ENCODE data around the gene XYLT2. TPM values are rescaled to one million over a fixed set of nuclear protein-coding genes. Genes with fewer than 3 reads are reported as not detected.
A peak's percentile ranks its signal among the peaks of the same experiment; 100 is the strongest.

XYLT2 gene
- polyA plus RNA-seq, 3 donors = 4.4 to 10.2 (median 4.4) TPM

GRCh38 chr17:50372758-50373556, 27.0 kb downstream of the XYLT2 start, which contains the start of the genes EME1 and MRPL27:
Gene EME1 (plus strand): TSS chr17:50373229. CDS start chr17:50375209, 1,980 bp downstream.
Gene MRPL27 (minus strand): TSS chr17:50373184. CDS start chr17:50373170, 14 bp downstream.
- Histone ChIP-seq H3K4me1 (ENCODE audit: control insufficient read depth in 1 of 2, insufficient read depth in 2 of 2, low read length in 2 of 2) (peaks cover 16 to 22% of the 10 kb centered on the region in 2 donors), H3K27ac (ENCODE audit: low read depth in 1 of 2, low read length in 2 of 2) (peak within 1 kb of the TSS; percentile 87 to 98), H2AFZ (ENCODE audit: insufficient read depth, low read depth, low read length, poor library complexity, severe bottlenecking) (peak within 1 kb of the TSS; percentile 85), H3K9ac (ENCODE audit: insufficient read depth, low read length, poor library complexity, severe bottlenecking) (peak within 1 kb of the TSS; percentile 89), H3K36me3 (replicated peaks in 1 of 2; ENCODE audit: control insufficient read depth in 1 of 2, insufficient read depth in 2 of 2, low read length in 2 of 2) (peaks cover 25 to 30% of the 10 kb centered on the region in 2 donors), H3K4me3 (replicated peaks in 1 of 3; ENCODE audit: low read depth in 2 of 3, low read length in 3 of 3) (peak within 1 kb of the TSS; percentile 61 to 89 (median 87)), H3K4me2 (replicated peaks; ENCODE audit: extremely low read depth, low read length, poor library complexity, severe bottlenecking) (peak within 1 kb of the TSS; percentile 70), H4K20me1 (ENCODE audit: insufficient read depth, low read length) (peaks cover 18% of the 10 kb centered on the region), H3K27me3 (ENCODE audit: control insufficient read depth in 2 of 2, insufficient read depth in 2 of 2, low read length in 2 of 2) (no peaks in the 10 kb centered on the region), H3K9me3 (replicated peaks in 1 of 2; ENCODE audit: control insufficient read depth in 1 of 2, insufficient read depth in 1 of 2, low read length in 2 of 2) (no peaks in the 10 kb centered on the region), H3K79me2 (ENCODE audit: insufficient read depth, low read length) (peaks cover 37% of the 10 kb centered on the region)
- no peaks in the 10 kb centered on the region for H3K9me3 Mint-ChIP-seq
- intact Hi-C loops (cut with micrococcal nuclease) = loop anchor here in 1 of 2 donors (2.0 kb wide), 1 partner anchor 24 kb away; the partner anchor contains the start of gene LRRC59
- no peak for TF ChIP-seq CTCF (IDR thresholded peaks at IDR 0.05)
- H3K36me3 Mint-ChIP-seq = peaks cover 33 to 38% of the 10 kb centered on the region in 2 donors
- peak; percentile 83 to 87 (median 85) for DNase-seq
- H3K27me3 Mint-ChIP-seq (ENCODE audit: low read depth in 3 of 3) = peaks cover 0 to 1% (median 0%) of the 10 kb centered on the region in 3 donors
- under 1% methylated on average over 34 of the region's 42 CpGs for WGBS (ENCODE audit: insufficient coverage)
- H3K4me3 Mint-ChIP-seq = peak within 1 kb of the TSS; percentile 99 to 100
- peak within 1 kb of the TSS; percentile 97 to 100 (median 100) for H3K27ac Mint-ChIP-seq
- H3K4me1 Mint-ChIP-seq = peaks cover 20% of the 10 kb centered on the region

GRCh38 chr17:50373705-50374104, 27.8 kb downstream of the XYLT2 start:
- Histone ChIP-seq H3K27me3 (ENCODE audit: control insufficient read depth in 2 of 2, insufficient read depth in 2 of 2, low read length in 2 of 2) (no peaks in the 10 kb centered on the region), H2AFZ (ENCODE audit: insufficient read depth, low read depth, low read length, poor library complexity, severe bottlenecking) (peak overlapping the region; percentile 85), H3K9me3 (replicated peaks in 1 of 2; ENCODE audit: control insufficient read depth in 1 of 2, insufficient read depth in 1 of 2, low read length in 2 of 2) (no peaks in the 10 kb centered on the region), H3K79me2 (ENCODE audit: insufficient read depth, low read length) (peaks cover 37% of the 10 kb centered on the region), H4K20me1 (ENCODE audit: insufficient read depth, low read length) (peaks cover 18% of the 10 kb centered on the region), H3K9ac (ENCODE audit: insufficient read depth, low read length, poor library complexity, severe bottlenecking) (no peak overlapping the region), H3K4me1 (ENCODE audit: control insufficient read depth in 1 of 2, insufficient read depth in 2 of 2, low read length in 2 of 2) (peaks cover 16 to 22% of the 10 kb centered on the region in 2 donors), H3K4me2 (replicated peaks; ENCODE audit: extremely low read depth, low read length, poor library complexity, severe bottlenecking) (peak overlapping the region; percentile 70), H3K4me3 (replicated peaks in 1 of 3; ENCODE audit: low read depth in 2 of 3, low read length in 3 of 3) (peak overlapping the region in 1 of 3 experiments; percentile 87), H3K27ac (ENCODE audit: low read depth in 1 of 2, low read length in 2 of 2) (peak overlapping the region in 1 of 2 donors; percentile 98), H3K36me3 (replicated peaks in 1 of 2; ENCODE audit: control insufficient read depth in 1 of 2, insufficient read depth in 2 of 2, low read length in 2 of 2) (peaks cover 17 to 27% of the 10 kb centered on the region in 2 donors)
- Mint-ChIP-seq H3K4me3 (no peak overlapping the region), H3K4me1 (peaks cover 21% of the 10 kb centered on the region), H3K9me3 (no peaks in the 10 kb centered on the region), H3K27ac (no peak overlapping the region), H3K27me3 (ENCODE audit: low read depth in 3 of 3) (peaks cover 0 to 1% (median 0%) of the 10 kb centered on the region in 3 donors), H3K36me3 (peaks cover 29 to 33% of the 10 kb centered on the region in 2 donors)
- intact Hi-C loops (cut with micrococcal nuclease) = loop anchor here in 1 of 2 donors (2.0 kb wide), 1 partner anchor 23 kb away; the partner anchor contains the start of gene LRRC59
- no peak for TF ChIP-seq CTCF (IDR thresholded peaks at IDR 0.05)
- no CpG with 5 or more reads among the region's 2 CpGs for WGBS (ENCODE audit: insufficient coverage)
- no peak for DNase-seq
